ENCODE data around the gene UNKL.
A peak's percentile ranks its signal among the peaks of the same experiment; 100 is the strongest.

The UNKL gene

GRCh38 chr16:1348441-1348840, 66.1 kb downstream of the UNKL start:
- DNase-seq = no peak

GRCh38 chr16:1347962-1348361, 66.5 kb downstream of the UNKL start:
- DNase-seq = no peak

GRCh38 chr16:1347286-1347855, 67.1 kb downstream of the UNKL start:
- DNase-seq = no peak

- DNase-seq = no peak
Measured at GRCh38 chr16:1346422-1347285, 67.8 kb downstream of the UNKL start.

GRCh38 chr16:1345651-1346421, 68.7 kb downstream of the UNKL start:
- DNase-seq = no peak

- no peak for DNase-seq
Measured at GRCh38 chr16:1345087-1345486, 69.4 kb downstream of the UNKL start.

- no peak for DNase-seq
Measured at GRCh38 chr16:1344499-1344898, 70.0 kb downstream of the UNKL start.

GRCh38 chr16:1343428-1344242, 70.9 kb downstream of the UNKL start:
- DNase-seq = no peak

- peak; percentile 96 to 98 for DNase-seq
Measured at GRCh38 chr16:1342526-1343427, 71.7 kb downstream of the UNKL start.

DNA sequence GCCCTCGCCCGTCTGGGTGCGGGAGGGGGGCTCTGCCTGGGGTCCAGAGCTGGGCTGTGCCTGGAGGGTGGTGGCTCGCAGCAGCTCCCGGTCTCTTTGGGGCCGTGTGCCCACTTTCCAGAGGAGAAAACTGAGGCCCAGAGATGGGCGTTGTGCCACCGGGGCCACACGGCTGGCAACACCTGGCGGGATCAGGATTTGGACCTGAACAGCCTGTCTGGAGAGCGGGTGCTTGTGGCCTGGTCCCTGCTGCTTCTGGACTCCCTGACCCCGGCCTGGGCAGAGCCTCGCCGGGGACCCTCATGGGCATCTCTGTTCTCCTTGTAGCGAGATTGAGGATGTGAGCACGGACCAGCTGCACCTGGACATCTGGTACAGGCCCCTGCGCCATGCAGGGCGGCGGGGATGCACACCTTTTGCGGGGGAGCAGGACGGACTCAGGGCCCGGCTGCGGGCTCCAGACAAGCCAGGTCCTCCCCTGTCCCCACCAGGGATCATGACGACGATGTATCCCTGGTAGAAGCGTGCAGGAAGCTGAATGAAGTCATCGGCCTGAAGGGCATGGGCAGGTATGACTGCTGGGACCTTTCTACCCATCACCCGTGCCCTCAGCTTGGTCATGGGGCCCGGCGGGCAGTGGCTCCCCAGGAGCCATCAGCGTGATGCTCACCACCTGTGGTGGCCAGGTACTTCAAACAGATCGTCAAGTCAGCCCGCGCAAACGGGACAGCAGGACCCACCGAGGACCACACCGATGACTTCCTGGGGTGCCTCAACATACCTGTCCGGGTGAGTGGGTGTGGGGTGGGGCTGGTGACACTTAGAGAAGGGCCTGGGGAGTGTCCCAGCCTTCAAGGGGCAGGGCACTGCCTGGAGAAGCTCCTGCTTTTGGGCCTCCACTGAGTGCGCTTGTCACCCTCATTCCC, 72.7 kb downstream of the UNKL start:
- DNase-seq = no peak

- DNase-seq = no peak
Measured at GRCh38 chr16:1340730-1341494, 73.6 kb downstream of the UNKL start.

GRCh38 chr16:1338855-1339675, 75.4 kb downstream of the UNKL start:
- DNase-seq = no peak

- no peak for DNase-seq
Measured at GRCh38 chr16:1338119-1338730, 76.3 kb downstream of the UNKL start.

DNA sequence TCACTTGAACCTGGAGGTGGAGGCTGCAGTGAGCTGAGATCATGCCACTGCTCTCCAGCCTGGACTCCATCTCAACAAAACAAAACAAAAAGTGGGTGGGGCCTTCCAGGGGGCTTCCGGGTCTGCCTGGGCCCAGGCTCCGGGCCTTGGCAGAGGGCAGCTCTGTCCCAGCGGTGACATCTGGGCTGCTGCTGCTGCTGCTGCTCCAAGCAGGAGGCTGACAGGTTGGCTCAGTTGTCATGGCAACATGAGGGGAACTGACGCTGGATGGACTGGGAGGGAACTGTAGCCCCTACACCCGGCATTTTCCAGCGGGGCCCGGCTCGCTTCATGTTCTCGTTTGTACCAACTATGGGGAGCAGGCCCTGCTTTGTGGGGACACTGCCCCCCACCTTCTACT, 77.0 kb downstream of the UNKL start:
- no peak for DNase-seq

GRCh38 chr16:1336619-1337018, 77.9 kb downstream of the UNKL start:
- no peak for DNase-seq

DNA sequence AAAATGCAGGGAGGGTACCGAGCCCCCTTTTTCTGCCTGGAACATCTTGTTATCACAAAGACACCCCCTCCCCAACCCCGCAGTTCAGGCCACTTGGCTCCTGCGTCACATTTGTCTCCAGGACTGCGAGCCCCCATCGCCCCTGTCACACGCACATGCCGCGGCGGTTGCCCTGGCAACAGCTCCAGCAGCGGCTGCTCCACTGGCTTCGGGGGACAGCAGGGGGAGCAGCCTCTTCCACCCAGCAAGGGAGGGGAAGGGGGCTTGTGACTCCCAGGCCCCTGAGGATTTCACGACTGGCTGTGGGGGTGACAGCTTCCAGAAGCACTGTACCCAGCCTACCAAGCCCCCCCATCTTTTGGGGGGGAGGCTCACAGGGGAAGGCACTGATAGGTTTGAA, 78.5 kb downstream of the UNKL start:
- DNase-seq = no peak

GRCh38 chr16:1335211-1335971, 79.1 kb downstream of the UNKL start:
- DNase-seq = no peak

GRCh38 chr16:1334739-1335138, 79.8 kb downstream of the UNKL start:
- DNase-seq = no peak
